IPS-20b (cell line): ENCODE results near the gene PDE11A.

Experiments used
- H3K27ac ChIP-seq: one replicate; pipeline ENCODE4 v1.5.1; 2013; ENCODE audit warnings: low read length
- H3K27me3 ChIP-seq: 2 replicates; pipeline ENCODE4 v1.6.1; 2013; ENCODE audit warnings: mild to moderate bottlenecking, low read length, inconsistent platforms; ENCODE audit not compliant: insufficient read depth
- H3K36me3 ChIP-seq: 2 replicates; pipeline ENCODE4 v1.6.1; 2013; ENCODE audit warnings: low read depth, mild to moderate bottlenecking, inconsistent platforms, low read length, moderate library complexity; ENCODE audit not compliant: insufficient read depth
- H3K4me1 ChIP-seq: 2 replicates; pipeline ENCODE4 v1.6.1; 2013; ENCODE audit warnings: mild to moderate bottlenecking, control low read depth, inconsistent platforms, low read length, moderate library complexity; ENCODE audit not compliant: insufficient read depth
- H3K4me3 ChIP-seq: 2 replicates; pipeline ENCODE4 v1.5.1; 2013; ENCODE audit warnings: mild to moderate bottlenecking, low read length, inconsistent platforms
- H3K9ac ChIP-seq: 2 replicates; pipeline ENCODE4 v1.6.1; 2013; ENCODE audit warnings: low read depth, mild to moderate bottlenecking, inconsistent platforms, low read length, moderate library complexity
- H3K9me3 ChIP-seq: 2 replicates; pipeline ENCODE4 v1.6.1; 2013; ENCODE audit warnings: mild to moderate bottlenecking, low read depth, low read length, inconsistent platforms; ENCODE audit not compliant: insufficient read depth

The PDE11A gene

DNA sequence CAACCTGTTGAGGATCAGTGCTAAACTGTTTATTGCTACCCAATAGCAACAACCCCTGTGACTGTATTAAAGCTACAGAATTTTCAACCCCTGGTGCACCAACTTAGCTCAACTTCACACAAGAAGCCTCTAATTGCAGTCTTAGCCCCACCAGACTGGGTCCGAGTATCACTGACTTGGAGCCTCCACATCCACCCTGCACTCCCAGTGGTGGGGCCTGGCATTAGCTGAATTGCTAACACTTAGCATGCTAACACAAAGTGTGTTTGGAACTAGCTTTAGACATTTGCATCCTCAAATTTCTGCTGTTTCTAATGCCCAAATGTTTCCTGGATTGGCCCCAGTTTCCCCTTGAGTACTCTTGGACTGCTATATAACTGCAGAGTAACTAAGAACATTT is 381.4 kb downstream of the PDE11A start:
- H3K4me3 ChIP-seq = no peak overlapping the region
- H3K27ac ChIP-seq = no peak overlapping the region
- no peaks in the 10 kb centered on the region for H3K9me3 ChIP-seq
- no peak overlapping the region for H3K9ac ChIP-seq
- no peaks in the 10 kb centered on the region for H3K36me3 ChIP-seq
- H3K27me3 ChIP-seq = no peaks in the 10 kb centered on the region
- peaks cover 11% of the 10 kb centered on the region for H3K4me1 ChIP-seq

DNA sequence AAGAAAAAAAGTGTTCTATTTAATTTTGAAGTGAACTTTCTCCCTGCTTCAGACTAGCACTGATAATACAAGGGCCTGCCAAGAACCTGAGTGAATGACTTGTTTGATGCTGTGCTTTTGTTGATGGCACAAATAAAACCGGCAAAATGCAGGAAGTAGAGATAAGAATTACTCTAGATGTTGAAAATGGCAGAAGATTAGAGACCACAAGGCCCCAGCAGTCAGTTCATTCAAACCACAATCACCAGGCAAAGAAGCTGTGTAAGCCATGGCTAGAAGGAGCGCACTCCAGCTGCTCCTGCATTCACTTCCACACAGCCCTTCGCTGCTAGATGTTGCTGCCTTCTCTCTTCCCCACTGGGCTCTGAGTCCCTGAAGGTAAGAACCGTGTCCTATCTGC is 383.0 kb downstream of the PDE11A start:
- H3K27ac ChIP-seq = no peak overlapping the region
- H3K36me3 ChIP-seq = no peaks in the 10 kb centered on the region
- no peak overlapping the region for H3K9ac ChIP-seq
- no peaks in the 10 kb centered on the region for H3K9me3 ChIP-seq
- peaks cover 11% of the 10 kb centered on the region for H3K4me1 ChIP-seq
- no peaks in the 10 kb centered on the region for H3K27me3 ChIP-seq
- no peak overlapping the region for H3K4me3 ChIP-seq

DNA sequence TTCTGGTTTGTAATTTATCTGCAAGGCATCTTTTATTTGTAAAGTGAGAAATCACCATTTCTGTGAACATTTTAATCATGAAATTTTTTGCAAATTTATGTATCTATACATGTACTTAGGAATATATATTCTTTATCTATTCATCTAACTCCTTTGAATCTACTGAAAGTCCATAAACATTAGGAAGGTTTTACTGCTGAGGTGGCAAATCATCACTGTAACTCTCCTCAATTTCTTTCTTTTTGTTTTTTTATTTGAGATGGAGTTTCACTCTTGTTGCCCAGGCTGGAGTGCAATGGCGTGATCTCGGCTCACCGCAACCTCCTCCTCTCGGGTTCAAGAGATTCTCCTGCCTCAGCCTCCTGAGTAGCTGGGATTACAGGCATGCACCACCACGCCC is 383.7 kb downstream of the PDE11A start:
- no peak overlapping the region for H3K27ac ChIP-seq
- no peaks in the 10 kb centered on the region for H3K36me3 ChIP-seq
- no peak overlapping the region for H3K9ac ChIP-seq
- H3K4me1 ChIP-seq = peaks cover 11% of the 10 kb centered on the region
- no peak overlapping the region for H3K4me3 ChIP-seq
- H3K9me3 ChIP-seq = no peaks in the 10 kb centered on the region
- no peaks in the 10 kb centered on the region for H3K27me3 ChIP-seq

DNA sequence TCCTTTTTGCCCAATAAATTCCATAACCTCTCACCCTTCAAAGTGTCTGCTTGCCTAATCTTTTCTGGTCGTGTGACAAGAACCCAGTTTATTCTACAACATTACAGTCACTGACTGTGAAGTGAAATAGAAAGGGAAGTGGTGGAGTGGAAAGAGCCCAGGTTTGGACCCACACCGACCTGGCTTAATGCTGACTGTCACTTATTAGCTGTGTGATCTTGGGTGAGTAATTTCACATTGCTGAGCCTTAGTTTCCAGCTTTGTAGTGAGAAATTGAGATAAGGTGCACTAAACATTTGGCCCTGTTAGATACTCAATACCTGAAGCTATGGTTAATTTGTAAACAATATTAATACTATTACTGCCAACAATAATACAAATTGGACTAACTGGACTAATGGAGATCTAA is 388.9 kb downstream of the PDE11A start:
- Histone ChIP-seq H3K9me3 (no peaks in the 10 kb centered on the region), H3K4me3 (no peak overlapping the region), H3K9ac (no peak overlapping the region), H3K36me3 (no peaks in the 10 kb centered on the region), H3K4me1 (no peaks in the 10 kb centered on the region), H3K27me3 (no peaks in the 10 kb centered on the region), H3K27ac (no peak overlapping the region)

DNA sequence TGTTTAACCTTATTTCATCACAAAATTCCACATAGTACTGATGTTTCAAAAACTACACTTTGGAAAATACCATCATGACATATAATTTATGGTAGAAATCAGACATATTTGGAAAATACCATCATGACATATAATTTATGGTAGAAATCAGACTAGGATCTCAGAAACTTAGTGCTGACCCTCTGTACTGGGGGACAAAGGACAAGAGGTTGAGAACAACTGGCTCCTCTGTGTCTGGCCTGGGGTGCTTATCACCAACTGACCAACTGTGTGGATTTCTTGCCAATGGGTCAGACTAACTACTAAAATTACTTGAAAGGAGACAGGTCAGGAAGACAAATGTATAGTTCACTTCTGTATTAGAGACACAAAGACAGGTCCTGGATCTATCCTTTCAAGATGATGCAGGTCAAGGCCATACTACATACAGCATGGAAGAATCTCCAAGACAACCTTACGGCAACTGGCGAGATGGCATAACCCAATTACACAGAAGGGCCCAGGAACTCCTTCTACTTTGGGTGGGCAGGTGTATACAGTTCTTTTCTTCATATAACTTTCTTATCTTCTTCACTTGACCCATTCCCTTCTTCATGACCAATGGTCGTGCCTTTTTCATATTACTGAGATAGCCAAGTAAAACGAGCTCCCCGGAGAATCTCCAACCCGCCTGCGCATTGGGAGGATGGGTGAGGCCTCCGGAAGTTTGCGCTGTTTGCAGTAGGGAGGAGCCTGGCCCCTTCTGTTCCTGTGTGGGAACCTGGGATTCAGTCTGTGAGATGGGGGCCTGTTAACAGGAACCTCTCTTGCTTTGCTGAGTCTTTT is 389.5 kb downstream of the PDE11A start:
- Histone ChIP-seq H3K9me3 (no peaks in the 10 kb centered on the region), H3K27ac (no peak overlapping the region), H3K9ac (no peak overlapping the region), H3K27me3 (no peaks in the 10 kb centered on the region), H3K36me3 (no peaks in the 10 kb centered on the region), H3K4me3 (no peak overlapping the region), H3K4me1 (no peaks in the 10 kb centered on the region)

DNA sequence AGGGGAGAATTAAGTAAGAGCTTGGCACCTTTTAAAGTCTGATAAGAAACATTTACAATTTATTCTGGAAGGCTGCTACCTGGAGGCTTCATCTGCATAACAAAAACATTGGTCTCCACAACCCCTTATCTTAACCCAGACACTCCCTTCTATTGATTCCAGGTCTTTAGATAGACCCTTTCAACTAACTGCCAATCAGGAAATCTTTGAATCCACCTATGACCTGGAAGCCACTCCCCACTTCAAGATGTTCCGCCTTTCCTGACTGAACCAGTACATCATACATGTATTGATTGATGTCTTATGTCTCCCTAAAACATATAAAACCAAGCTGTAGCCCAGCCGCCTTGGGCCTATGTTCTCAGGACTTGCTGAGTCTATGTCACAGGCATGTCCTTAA is 390.6 kb downstream of the PDE11A start:
- no peaks in the 10 kb centered on the region; the same call in 1 of the 2 replicates for H3K9me3 ChIP-seq
- H3K4me1 ChIP-seq = no peaks in the 10 kb centered on the region
- H3K9ac ChIP-seq = no peak overlapping the region
- no peaks in the 10 kb centered on the region for H3K36me3 ChIP-seq
- no peak overlapping the region for H3K4me3 ChIP-seq
- no peak overlapping the region for H3K27ac ChIP-seq
- peaks cover 5% of the 10 kb centered on the region for H3K27me3 ChIP-seq

DNA sequence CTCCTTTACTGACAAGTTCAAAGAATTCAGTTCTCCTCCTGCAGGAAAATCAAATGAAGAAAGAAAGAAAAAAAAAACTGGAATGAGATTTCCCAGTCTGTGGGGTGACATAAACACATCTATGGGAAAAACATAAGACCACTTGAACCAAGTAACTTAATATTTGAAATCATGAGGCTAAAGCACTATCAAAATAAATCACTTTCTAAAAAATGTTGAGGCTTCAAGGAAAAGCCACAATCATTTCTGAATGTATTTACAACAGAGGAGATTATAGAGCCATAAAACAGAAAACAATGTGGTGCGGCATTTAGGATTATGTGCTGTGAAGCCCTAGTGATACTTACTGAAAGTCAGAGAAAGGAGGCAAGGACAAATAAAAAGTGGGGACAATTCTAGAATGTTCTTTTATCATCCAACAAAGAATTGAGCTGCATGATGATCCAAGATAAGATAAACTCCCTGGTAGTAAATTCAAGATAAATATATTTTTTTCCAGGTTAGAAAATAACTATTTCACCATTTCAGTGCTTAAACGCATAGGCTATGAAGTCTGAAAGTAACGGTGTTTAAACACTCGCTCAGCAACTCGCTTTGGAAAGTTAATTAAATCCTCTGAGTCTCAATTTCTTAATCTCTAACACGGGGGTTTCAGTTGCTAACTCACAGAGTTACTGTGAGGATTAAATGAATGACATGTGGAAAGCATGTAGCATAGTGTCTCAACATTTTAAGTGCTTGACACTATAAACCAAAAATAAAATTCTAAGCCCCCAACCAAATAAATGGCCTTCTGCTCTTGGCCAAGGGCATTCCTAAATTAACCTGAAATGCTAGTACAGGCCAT is 391.5 kb downstream of the PDE11A start:
- H3K9ac ChIP-seq = no peak overlapping the region
- peaks cover 12% of the 10 kb centered on the region for H3K27me3 ChIP-seq
- no peaks in the 10 kb centered on the region for H3K4me1 ChIP-seq
- H3K27ac ChIP-seq = no peak overlapping the region
- H3K36me3 ChIP-seq = no peaks in the 10 kb centered on the region
- no peaks in the 10 kb centered on the region; the same call in 1 of the 2 replicates for H3K9me3 ChIP-seq
- H3K4me3 ChIP-seq = no peak overlapping the region

DNA sequence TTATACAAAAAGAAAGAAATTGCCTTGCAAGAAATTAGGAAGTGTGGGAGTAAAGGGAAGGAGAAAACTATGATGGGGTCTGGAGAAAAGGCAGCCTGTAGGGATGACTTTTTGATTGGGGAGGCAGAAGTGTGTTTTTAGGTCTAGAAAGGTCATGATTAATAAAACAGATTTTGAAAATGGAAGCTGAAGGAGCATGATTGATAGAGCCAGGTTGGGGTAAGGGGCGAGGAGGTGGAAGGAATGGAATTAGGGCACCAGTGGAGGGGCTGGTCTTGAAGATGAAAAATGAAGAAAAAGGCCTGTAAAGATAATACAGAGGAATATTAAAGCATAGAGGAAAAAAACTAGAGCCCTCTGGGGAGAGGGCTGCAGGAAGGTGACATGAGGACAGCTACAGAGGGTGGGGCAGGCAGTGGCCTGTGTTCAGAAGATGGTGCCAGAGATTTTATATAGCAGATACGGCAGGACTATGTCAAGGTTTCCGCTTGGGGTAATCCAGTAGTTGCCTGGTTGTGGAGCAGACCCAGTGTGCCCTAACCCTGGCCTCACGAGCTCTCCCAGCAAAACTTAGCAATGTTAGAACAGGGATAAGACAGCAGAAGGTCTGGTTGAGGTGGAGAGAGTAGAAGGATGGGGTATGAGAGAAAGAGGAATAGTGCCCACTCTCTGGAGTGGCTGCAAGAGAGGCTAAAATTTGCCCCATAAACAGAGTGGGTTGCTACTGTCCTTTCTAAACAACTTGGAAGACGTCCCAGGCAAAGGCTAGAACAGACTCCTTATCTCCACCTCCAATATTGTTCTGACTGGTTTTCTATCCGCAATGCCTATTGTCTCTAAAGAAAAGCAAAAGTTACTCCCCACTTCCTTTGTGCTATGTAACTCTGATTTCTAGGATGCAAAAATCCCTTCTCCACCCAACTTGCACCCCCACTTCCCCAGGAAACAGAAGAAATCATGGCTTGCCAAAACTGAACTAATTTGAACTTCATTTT is 392.7 kb downstream of the PDE11A start:
- H3K9me3 ChIP-seq = no peaks in the 10 kb centered on the region; the same call in 1 of the 2 replicates
- H3K9ac ChIP-seq = no peak overlapping the region
- H3K36me3 ChIP-seq = no peaks in the 10 kb centered on the region
- H3K4me1 ChIP-seq = no peaks in the 10 kb centered on the region
- H3K4me3 ChIP-seq = no peak overlapping the region
- H3K27ac ChIP-seq = no peak overlapping the region
- H3K27me3 ChIP-seq = peaks cover 12% of the 10 kb centered on the region

DNA sequence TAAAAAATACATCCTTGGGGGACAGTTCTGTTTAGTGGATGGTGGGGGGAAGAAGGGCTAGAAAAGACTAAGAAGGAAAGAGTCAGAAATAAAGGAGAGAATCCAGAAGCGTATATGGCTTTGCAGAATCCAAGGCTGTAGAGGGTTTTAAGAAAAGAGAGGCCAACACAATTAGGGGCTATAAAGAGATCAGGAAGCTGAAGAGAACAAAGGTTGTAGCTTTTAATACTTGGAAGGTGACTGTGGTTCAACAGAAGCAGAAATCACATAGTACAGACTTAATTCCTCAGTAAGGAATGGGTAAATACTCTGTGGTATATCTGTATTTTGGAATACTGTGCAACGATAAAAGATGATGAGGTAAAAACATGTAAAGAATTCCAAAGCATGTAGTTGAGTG is 393.6 kb downstream of the PDE11A start:
- H3K9ac ChIP-seq = no peak overlapping the region
- H3K27me3 ChIP-seq = peaks cover 14% of the 10 kb centered on the region
- no peaks in the 10 kb centered on the region for H3K36me3 ChIP-seq

DNA sequence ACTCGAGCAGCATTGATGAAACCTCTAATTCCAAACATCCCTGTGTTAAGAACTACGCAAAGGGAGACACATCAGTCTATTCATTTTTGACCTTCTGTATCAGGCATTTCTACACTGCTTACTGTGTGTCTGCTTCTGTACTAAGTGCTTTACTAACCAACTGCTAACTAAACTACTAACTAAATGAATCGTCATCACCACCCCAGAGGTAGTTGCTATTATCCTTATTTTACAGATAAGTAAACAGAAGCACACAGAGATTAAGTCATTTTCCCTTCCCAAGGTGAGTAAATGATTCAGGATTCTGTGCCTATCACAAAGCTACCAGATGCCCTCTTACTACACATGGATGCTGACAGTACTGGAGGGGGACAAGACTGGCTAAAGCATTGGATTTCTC is 395.9 kb downstream of the PDE11A start:
- no peak overlapping the region for H3K4me3 ChIP-seq
- peaks cover 37% of the 10 kb centered on the region for H3K27me3 ChIP-seq
- H3K9me3 ChIP-seq = no peaks in the 10 kb centered on the region; the same call in 1 of the 2 replicates
- no peak overlapping the region for H3K9ac ChIP-seq
- 0 out of 2 replicates have a peak, but pooled peaks cover 2% of the 10 kb centered on the region for H3K4me1 ChIP-seq
- H3K36me3 ChIP-seq = no peaks in the 10 kb centered on the region
- no peak overlapping the region for H3K27ac ChIP-seq

More for the DNA sequence above, 393.6 kb downstream of the PDE11A start:
- Histone ChIP-seq H3K9me3 (no peaks in the 10 kb centered on the region; the same call in 1 of the 2 replicates), H3K4me3 (no peak overlapping the region), H3K4me1 (no peaks in the 10 kb centered on the region), H3K27ac (no peak overlapping the region)

DNA sequence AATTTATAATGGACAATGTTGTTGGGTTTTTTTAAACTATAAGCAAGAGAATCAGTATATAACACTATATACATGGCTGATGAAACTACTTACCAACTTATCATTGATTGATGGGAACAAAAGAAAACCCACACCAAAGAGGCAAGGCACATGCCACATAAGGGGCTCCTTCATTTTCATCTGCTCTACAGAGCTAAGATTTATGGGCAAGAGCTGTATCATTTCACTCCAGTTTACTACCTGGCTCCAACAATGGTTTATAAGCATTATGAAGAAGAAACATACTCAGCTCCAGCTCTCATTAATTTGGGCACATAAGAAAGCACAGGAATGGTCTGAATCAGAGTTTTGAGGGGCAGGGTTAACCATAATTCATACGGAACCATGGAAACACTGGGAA is 396.8 kb downstream of the PDE11A start:
- peaks cover 44% of the 10 kb centered on the region for H3K27me3 ChIP-seq
- H3K9ac ChIP-seq = no peak overlapping the region
- no peak overlapping the region for H3K4me3 ChIP-seq
- H3K27ac ChIP-seq = no peak overlapping the region
- peaks cover 9% of the 10 kb centered on the region; the same call in 1 of the 2 replicates for H3K4me1 ChIP-seq
- H3K36me3 ChIP-seq = no peaks in the 10 kb centered on the region
- H3K9me3 ChIP-seq = no peaks in the 10 kb centered on the region; the same call in 1 of the 2 replicates
